ENCODE results near the gene TIMP4. TPM values are rescaled to one million over a fixed set of nuclear protein-coding genes. Genes with fewer than 3 reads are reported as not detected.

TIMP4 gene
- total and polyA plus RNA-seq, 3 experiments from 2014 or later = not detected

- Mint-ChIP-seq H3K36me3 (no peaks in the 10 kb centered on the region), H3K9me3 (peaks cover 2 to 7% (median 4%) of the 10 kb centered on the region in 5 donors), H3K4me1 (no peaks in the 10 kb centered on the region), H3K4me3 (no peak overlapping the region), H3K27ac (no peak overlapping the region), H3K27me3 (peaks cover 0 to 2% of the 10 kb centered on the region in 2 donors)
- DNase-seq = no peak
- Histone ChIP-seq H3K27ac (ENCODE audit: low read depth, low read length) (no peak overlapping the region), H3K36me3 (ENCODE audit: insufficient read depth, low read length) (no peaks in the 10 kb centered on the region), H3K4me1 (ENCODE audit: insufficient read depth, low read length) (no peaks in the 10 kb centered on the region), H3K9me3 (ENCODE audit: low read length) (no peaks in the 10 kb centered on the region), H3K27me3 (ENCODE audit: insufficient read depth, low read length, poor library complexity, severe bottlenecking) (no peaks in the 10 kb centered on the region), H3K4me3 (ENCODE audit: low read length) (no peak overlapping the region)
- ChIA-PET POLR2A (no interaction called here), CTCF (interaction anchor here (1.3 kb wide), 1 partner anchor 9 kb away, joined by 5 read pairs; no protein-coding TSS in a partner anchor)
Observed at GRCh38 chr3:12175137-12175593, 16.5 kb upstream of the TIMP4 start.

- POLR2A ChIA-PET = no interaction called here
- H3K27ac Mint-ChIP-seq = no peak overlapping the region
- CTCF ChIA-PET = interaction anchor here (0.9 kb wide), 1 partner anchor 14 kb away, joined by 3 read pairs; no protein-coding TSS in a partner anchor
- Histone ChIP-seq H3K9me3 (ENCODE audit: low read length) (no peaks in the 10 kb centered on the region), H3K4me1 (ENCODE audit: insufficient read depth, low read length) (no peaks in the 10 kb centered on the region), H3K27ac (ENCODE audit: low read depth, low read length) (no peak overlapping the region), H3K27me3 (ENCODE audit: insufficient read depth, low read length, poor library complexity, severe bottlenecking) (no peaks in the 10 kb centered on the region), H3K4me3 (ENCODE audit: low read length) (no peak overlapping the region), H3K36me3 (ENCODE audit: insufficient read depth, low read length) (no peaks in the 10 kb centered on the region)
- peaks cover 2 to 7% (median 4%) of the 10 kb centered on the region in 5 donors for H3K9me3 Mint-ChIP-seq
- H3K36me3 Mint-ChIP-seq = no peaks in the 10 kb centered on the region
- H3K4me3 Mint-ChIP-seq = no peak overlapping the region
- no peak for DNase-seq
- H3K27me3 Mint-ChIP-seq = peaks cover 0 to 2% of the 10 kb centered on the region in 2 donors
- no peaks in the 10 kb centered on the region for H3K4me1 Mint-ChIP-seq
Observed at GRCh38 chr3:12170207-12170606, 11.5 kb upstream of the TIMP4 start.

- Histone ChIP-seq H3K9me3 (ENCODE audit: low read length) (no peaks in the 10 kb centered on the region), H3K27me3 (ENCODE audit: insufficient read depth, low read length, poor library complexity, severe bottlenecking) (no peaks in the 10 kb centered on the region), H3K4me3 (ENCODE audit: low read length) (no peak overlapping the region), H3K36me3 (ENCODE audit: insufficient read depth, low read length) (no peaks in the 10 kb centered on the region), H3K27ac (ENCODE audit: low read depth, low read length) (no peak overlapping the region), H3K4me1 (ENCODE audit: insufficient read depth, low read length) (no peaks in the 10 kb centered on the region)
- CTCF ChIA-PET = no interaction called here
- Mint-ChIP-seq H3K4me3 (no peak overlapping the region), H3K9me3 (no peaks in the 10 kb centered on the region), H3K36me3 (no peaks in the 10 kb centered on the region), H3K27me3 (peaks cover 2 to 14% of the 10 kb centered on the region in 2 donors), H3K4me1 (no peaks in the 10 kb centered on the region), H3K27ac (no peak overlapping the region)
- POLR2A ChIA-PET = no interaction called here
- no peak for DNase-seq
Observed at GRCh38 chr3:12165909-12166308, 7.2 kb upstream of the TIMP4 start.

- H3K27me3 ChIP-seq (ENCODE audit: insufficient read depth, low read length, poor library complexity, severe bottlenecking) = no peaks in the 10 kb centered on the region
- H3K4me1 ChIP-seq (ENCODE audit: insufficient read depth, low read length) = no peaks in the 10 kb centered on the region
- no peaks in the 10 kb centered on the region for H3K36me3 ChIP-seq (ENCODE audit: insufficient read depth, low read length)
- H3K4me3 Mint-ChIP-seq = no peak overlapping the region
- H3K27ac Mint-ChIP-seq = no peak overlapping the region
- DNase-seq = no peak
- no peaks in the 10 kb centered on the region for H3K4me1 Mint-ChIP-seq
- no peaks in the 10 kb centered on the region for H3K9me3 Mint-ChIP-seq
- H3K36me3 Mint-ChIP-seq = no peaks in the 10 kb centered on the region
- no peak overlapping the region for H3K4me3 ChIP-seq (ENCODE audit: low read length)
- H3K9me3 ChIP-seq (ENCODE audit: low read length) = no peaks in the 10 kb centered on the region
- CTCF ChIA-PET = no interaction called here
- no peak overlapping the region for H3K27ac ChIP-seq (ENCODE audit: low read depth, low read length)
- POLR2A ChIA-PET = no interaction called here
- peaks cover 14 to 38% of the 10 kb centered on the region in 2 donors for H3K27me3 Mint-ChIP-seq
Observed at GRCh38 chr3:12159227-12159601, 502 bp upstream of the TIMP4 start.

- Histone ChIP-seq H3K4me3 (ENCODE audit: low read length) (no peak overlapping the region), H3K36me3 (ENCODE audit: insufficient read depth, low read length) (no peaks in the 10 kb centered on the region), H3K27ac (ENCODE audit: low read depth, low read length) (no peak overlapping the region), H3K9me3 (ENCODE audit: low read length) (no peaks in the 10 kb centered on the region), H3K4me1 (ENCODE audit: insufficient read depth, low read length) (no peaks in the 10 kb centered on the region), H3K27me3 (ENCODE audit: insufficient read depth, low read length, poor library complexity, severe bottlenecking) (no peaks in the 10 kb centered on the region)
- Mint-ChIP-seq H3K36me3 (no peaks in the 10 kb centered on the region), H3K9me3 (no peaks in the 10 kb centered on the region), H3K4me1 (no peaks in the 10 kb centered on the region), H3K27ac (no peak overlapping the region), H3K4me3 (no peak overlapping the region), H3K27me3 (peaks cover 14 to 30% of the 10 kb centered on the region in 2 donors)
- ChIA-PET POLR2A (no interaction called here), CTCF (no interaction called here)
- no peak for DNase-seq
Observed at GRCh38 chr3:12157026-12157425, 1.7 kb downstream of the TIMP4 start.

GRCh38 chr3:12155828-12156227 lies 2.9 kb downstream of the TIMP4 start:
- no peaks in the 10 kb centered on the region for H3K9me3 Mint-ChIP-seq
- no peak for DNase-seq
- H3K27me3 Mint-ChIP-seq = peaks cover 16 to 24% of the 10 kb centered on the region in 2 donors
- H3K4me3 Mint-ChIP-seq = no peak overlapping the region
- Histone ChIP-seq H3K27me3 (ENCODE audit: insufficient read depth, low read length, poor library complexity, severe bottlenecking) (no peaks in the 10 kb centered on the region), H3K27ac (ENCODE audit: low read depth, low read length) (no peak overlapping the region), H3K9me3 (ENCODE audit: low read length) (no peaks in the 10 kb centered on the region), H3K4me3 (ENCODE audit: low read length) (no peak overlapping the region), H3K36me3 (ENCODE audit: insufficient read depth, low read length) (no peaks in the 10 kb centered on the region), H3K4me1 (ENCODE audit: insufficient read depth, low read length) (no peaks in the 10 kb centered on the region)
- H3K27ac Mint-ChIP-seq = no peak overlapping the region
- no peaks in the 10 kb centered on the region for H3K36me3 Mint-ChIP-seq
- ChIA-PET POLR2A (no interaction called here), CTCF (no interaction called here)
- no peaks in the 10 kb centered on the region for H3K4me1 Mint-ChIP-seq

GRCh38 chr3:12155264-12155663 lies 3.4 kb downstream of the TIMP4 start:
- H3K4me3 Mint-ChIP-seq = no peak overlapping the region
- DNase-seq = no peak

GRCh38 chr3:12154151-12154550 lies 4.6 kb downstream of the TIMP4 start:
- Mint-ChIP-seq H3K9me3 (no peaks in the 10 kb centered on the region), H3K4me1 (no peaks in the 10 kb centered on the region)

More at GRCh38 chr3:12155264-12155663, 3.4 kb downstream of the TIMP4 start:
- POLR2A ChIA-PET = no interaction called here
- H3K27ac ChIP-seq (ENCODE audit: low read depth, low read length) = no peak overlapping the region
- H3K27me3 Mint-ChIP-seq = peaks cover 16 to 24% of the 10 kb centered on the region in 2 donors
- no peaks in the 10 kb centered on the region for H3K27me3 ChIP-seq (ENCODE audit: insufficient read depth, low read length, poor library complexity, severe bottlenecking)
- H3K36me3 ChIP-seq (ENCODE audit: insufficient read depth, low read length) = no peaks in the 10 kb centered on the region
- no peaks in the 10 kb centered on the region for H3K4me1 Mint-ChIP-seq
- H3K4me1 ChIP-seq (ENCODE audit: insufficient read depth, low read length) = no peaks in the 10 kb centered on the region
- H3K27ac Mint-ChIP-seq = no peak overlapping the region
- H3K4me3 ChIP-seq (ENCODE audit: low read length) = no peak overlapping the region
- no peaks in the 10 kb centered on the region for H3K9me3 ChIP-seq (ENCODE audit: low read length)
- no peaks in the 10 kb centered on the region for H3K9me3 Mint-ChIP-seq
- H3K36me3 Mint-ChIP-seq = no peaks in the 10 kb centered on the region
- CTCF ChIA-PET = no interaction called here

GRCh38 chr3:12150112-12150511 lies 8.6 kb downstream of the TIMP4 start:
- no peak overlapping the region for H3K27ac Mint-ChIP-seq
- no peaks in the 10 kb centered on the region for H3K9me3 Mint-ChIP-seq
- H3K9me3 ChIP-seq (ENCODE audit: low read length) = no peaks in the 10 kb centered on the region
- no peaks in the 10 kb centered on the region for H3K4me1 Mint-ChIP-seq
- POLR2A ChIA-PET = no interaction called here
- H3K4me3 ChIP-seq (ENCODE audit: low read length) = no peak overlapping the region
- no peak overlapping the region for H3K4me3 Mint-ChIP-seq
- no peaks in the 10 kb centered on the region for H3K4me1 ChIP-seq (ENCODE audit: insufficient read depth, low read length)
- H3K36me3 ChIP-seq (ENCODE audit: insufficient read depth, low read length) = no peaks in the 10 kb centered on the region
- CTCF ChIA-PET = no interaction called here
- no peak for DNase-seq
- no peak overlapping the region for H3K27ac ChIP-seq (ENCODE audit: low read depth, low read length)
- peaks cover 2 to 17% of the 10 kb centered on the region in 2 donors for H3K27me3 Mint-ChIP-seq
- H3K27me3 ChIP-seq (ENCODE audit: insufficient read depth, low read length, poor library complexity, severe bottlenecking) = no peaks in the 10 kb centered on the region
- no peaks in the 10 kb centered on the region for H3K36me3 Mint-ChIP-seq

More at GRCh38 chr3:12154151-12154550, 4.6 kb downstream of the TIMP4 start:
- Mint-ChIP-seq H3K27ac (peak overlapping the region in 1 of 8 donors; percentile 52), H3K36me3 (no peaks in the 10 kb centered on the region), H3K4me3 (no peak overlapping the region), H3K27me3 (peaks cover 15 to 26% of the 10 kb centered on the region in 2 donors)
- Histone ChIP-seq H3K4me1 (ENCODE audit: insufficient read depth, low read length) (no peaks in the 10 kb centered on the region), H3K9me3 (ENCODE audit: low read length) (no peaks in the 10 kb centered on the region), H3K27me3 (ENCODE audit: insufficient read depth, low read length, poor library complexity, severe bottlenecking) (no peaks in the 10 kb centered on the region), H3K27ac (ENCODE audit: low read depth, low read length) (no peak overlapping the region), H3K36me3 (ENCODE audit: insufficient read depth, low read length) (no peaks in the 10 kb centered on the region), H3K4me3 (ENCODE audit: low read length) (no peak overlapping the region)
- ChIA-PET POLR2A (no interaction called here), CTCF (no interaction called here)
- no peak for DNase-seq
